Measurements from ENCODE around the gene CNIH3. TPM values are rescaled to one million over a fixed set of nuclear protein-coding genes. Genes with fewer than 3 reads are reported as not detected.

Gene CNIH3
- total and polyA plus RNA-seq, 4 experiments from 2014 or later, result 0.40 to 2.5 (median 1.8) TPM

DNA sequence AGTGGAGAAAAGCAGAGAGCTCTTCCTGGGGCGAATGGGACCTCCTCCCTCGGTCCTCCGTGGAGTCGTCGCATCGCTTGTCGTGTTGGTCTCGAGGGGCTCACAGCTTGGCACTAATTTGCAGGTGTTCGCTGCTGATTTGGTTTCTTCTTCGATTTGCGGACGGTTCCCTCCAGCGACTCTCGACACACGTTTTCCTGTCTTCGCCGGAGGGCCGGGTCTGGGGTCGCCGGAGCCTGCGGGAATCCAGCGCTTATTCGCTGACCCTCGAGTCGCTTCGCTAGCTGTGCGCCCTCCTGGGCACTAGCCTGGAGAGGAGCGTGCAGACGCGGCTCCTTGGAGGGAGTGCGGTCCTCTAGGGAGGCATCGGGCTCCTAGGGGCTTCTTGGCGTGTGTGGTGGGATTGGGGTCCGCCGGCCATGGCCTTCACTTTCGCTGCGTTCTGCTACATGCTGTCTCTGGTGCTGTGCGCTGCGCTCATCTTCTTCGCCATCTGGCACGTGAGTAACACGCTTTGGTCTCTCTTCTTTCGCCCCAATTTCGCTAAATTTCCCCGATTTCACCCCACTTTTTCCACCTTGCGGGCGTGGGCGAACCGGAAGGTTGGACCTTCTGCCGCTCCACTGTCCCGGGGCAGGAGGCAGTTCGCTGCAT, 766 bp downstream of the CNIH3 start:
- Histone ChIP-seq H3K4me3 (ENCODE audit: low read length in 2 of 2) (peak overlapping the region; percentile 23 to 53), H3K36me3 (ENCODE audit: insufficient read depth, low read length) (no peaks in the 10 kb centered on the region), H3K27me3 (ENCODE audit: insufficient read depth, low read length) (peaks cover 27% of the 10 kb centered on the region), H3K9me3 (ENCODE audit: control insufficient read depth in 1 of 2, low read length in 2 of 2) (no peaks in the 10 kb centered on the region), H3K4me1 (ENCODE audit: insufficient read depth, low read length) (peaks cover 32% of the 10 kb centered on the region), H3K27ac (ENCODE audit: low read depth, low read length) (no peak overlapping the region)
- H3K4me1 Mint-ChIP-seq, result peaks cover 16 to 42% (median 25%) of the 10 kb centered on the region in 4 donors
- ChIA-PET CTCF (ENCODE audit: partially characterized antibody) (interaction anchor here (0.8 to 1.6 kb wide), 2 partner anchors 17 to 27 kb away, joined by 3 to 5 read pairs; no protein-coding TSS in a partner anchor), POLR2A (ENCODE audit: partially characterized antibody) (interaction anchor here (2.0 kb wide), 1 partner anchor 8 kb away, joined by 9 read pairs; no protein-coding TSS in a partner anchor)
- H3K27ac Mint-ChIP-seq, result peak overlapping the region in 4 of 7 donors; percentile 60 to 92 (median 68)
- H3K9me3 Mint-ChIP-seq, result peaks cover 0 to 9% (median 5%) of the 10 kb centered on the region in 8 donors
- intact Hi-C loops (cut with micrococcal nuclease), result no loop called here
- peak in 2 of 5 donors; percentile 14 to 18 for DNase-seq
- H3K4me3 Mint-ChIP-seq, result peak overlapping the region; percentile 73 to 83 (median 78)
- H3K27me3 Mint-ChIP-seq, result peaks cover 44% of the 10 kb centered on the region in 2 donors
- no peaks in the 10 kb centered on the region for H3K36me3 Mint-ChIP-seq

DNA sequence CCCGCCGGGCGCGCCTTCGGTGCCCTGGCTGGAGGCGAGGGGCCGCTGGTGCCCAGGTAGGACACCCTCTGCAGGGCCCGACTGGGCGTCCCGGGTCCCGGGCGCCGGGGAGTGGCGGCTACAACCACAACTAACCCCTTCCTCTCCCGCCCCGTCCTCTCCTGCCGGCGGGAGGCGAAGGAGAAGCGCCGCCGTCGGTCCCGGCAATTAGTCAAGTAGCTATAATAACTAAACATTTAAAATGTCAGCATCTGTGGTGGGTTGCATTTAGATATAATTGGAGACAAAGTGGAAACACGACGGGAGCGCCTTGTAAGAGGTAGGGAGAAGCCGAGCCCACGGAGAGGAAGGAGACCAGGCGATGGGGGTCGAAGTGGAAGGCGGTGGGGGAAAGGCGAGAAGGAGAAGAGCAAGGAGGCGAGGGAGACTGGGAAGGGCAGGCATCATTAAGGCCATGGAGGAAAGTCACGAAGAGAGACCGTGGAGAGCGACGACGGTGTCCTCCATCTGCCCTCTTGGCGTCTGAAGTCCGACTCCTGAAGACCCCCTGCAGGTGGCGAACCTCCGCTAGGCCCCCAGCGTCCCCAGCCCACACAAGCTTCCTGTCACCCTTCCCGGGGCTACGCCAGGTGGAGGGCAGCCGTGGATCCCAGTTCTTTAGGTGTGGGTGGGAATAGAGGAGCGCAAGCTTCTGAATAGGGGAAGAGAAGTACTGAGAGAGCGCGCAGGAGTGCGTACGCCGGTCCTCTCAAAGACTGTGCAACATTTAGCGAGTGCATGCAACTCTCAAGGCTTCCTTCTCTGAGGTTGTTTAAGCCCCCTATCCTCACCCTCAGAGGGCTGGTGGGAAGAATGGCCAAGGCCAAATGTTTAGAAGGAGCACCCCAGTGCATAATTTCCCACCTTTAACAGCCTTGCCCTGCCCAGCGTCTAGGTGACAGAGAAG, 1.6 kb downstream of the CNIH3 start:
- ChIA-PET POLR2A (ENCODE audit: partially characterized antibody) (no interaction called here), CTCF (ENCODE audit: partially characterized antibody) (no interaction called here)
- intact Hi-C loops (cut with micrococcal nuclease), result no loop called here
- H3K27me3 Mint-ChIP-seq, result peaks cover 43 to 47% of the 10 kb centered on the region in 2 donors
- peaks cover 16 to 49% (median 29%) of the 10 kb centered on the region in 4 donors for H3K4me1 Mint-ChIP-seq
- Histone ChIP-seq H3K27ac (ENCODE audit: low read depth, low read length) (no peak overlapping the region), H3K36me3 (ENCODE audit: insufficient read depth, low read length) (no peaks in the 10 kb centered on the region), H3K9me3 (ENCODE audit: control insufficient read depth in 1 of 2, low read length in 2 of 2) (no peaks in the 10 kb centered on the region), H3K4me3 (ENCODE audit: low read length in 2 of 2) (peak overlapping the region in 1 of 2 donors; percentile 53), H3K27me3 (ENCODE audit: insufficient read depth, low read length) (peaks cover 27% of the 10 kb centered on the region), H3K4me1 (ENCODE audit: insufficient read depth, low read length) (peaks cover 36% of the 10 kb centered on the region)
- H3K36me3 Mint-ChIP-seq, result peaks cover 0 to 4% of the 10 kb centered on the region in 2 donors
- DNase-seq, result no peak
- H3K4me3 Mint-ChIP-seq, result peak overlapping the region; percentile 66 to 83 (median 76)
- peaks cover 0 to 13% (median 10%) of the 10 kb centered on the region in 8 donors for H3K9me3 Mint-ChIP-seq
- peak overlapping the region in 5 of 7 donors; percentile 13 to 92 (median 85) for H3K27ac Mint-ChIP-seq

DNA sequence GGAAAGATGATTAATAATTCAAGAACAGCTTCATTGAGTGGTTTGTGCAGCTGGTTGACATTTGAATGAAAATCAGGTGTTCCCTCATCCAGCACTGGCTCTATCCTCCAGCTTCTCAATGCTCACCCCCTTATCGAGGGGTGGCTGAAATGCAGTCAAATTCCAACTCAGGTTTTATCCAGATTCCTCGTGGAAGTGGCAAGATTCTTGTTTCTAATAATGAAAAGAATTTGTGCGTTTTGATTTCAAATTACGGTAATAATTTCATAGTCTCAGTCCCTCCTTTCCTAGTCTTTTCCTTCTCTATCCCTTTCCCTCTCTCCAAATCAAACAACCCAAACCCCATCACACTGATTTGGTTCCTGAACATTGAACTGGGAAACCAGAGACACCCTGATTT, 3.1 kb downstream of the CNIH3 start:
- Mint-ChIP-seq H3K36me3 (peaks cover 0 to 4% of the 10 kb centered on the region in 2 donors), H3K27ac (peak overlapping the region in 2 of 7 donors; percentile 16 to 73), H3K9me3 (peaks cover 0 to 15% (median 11%) of the 10 kb centered on the region in 8 donors), H3K27me3 (peaks cover 43 to 53% of the 10 kb centered on the region in 2 donors), H3K4me3 (no peak overlapping the region), H3K4me1 (peaks cover 30 to 64% (median 44%) of the 10 kb centered on the region in 4 donors)
- Histone ChIP-seq H3K4me3 (ENCODE audit: low read length in 2 of 2) (no peak overlapping the region), H3K9me3 (ENCODE audit: control insufficient read depth in 1 of 2, low read length in 2 of 2) (no peaks in the 10 kb centered on the region), H3K27ac (ENCODE audit: low read depth, low read length) (no peak overlapping the region), H3K36me3 (ENCODE audit: insufficient read depth, low read length) (no peaks in the 10 kb centered on the region), H3K4me1 (ENCODE audit: insufficient read depth, low read length) (peaks cover 51% of the 10 kb centered on the region), H3K27me3 (ENCODE audit: insufficient read depth, low read length) (peaks cover 27% of the 10 kb centered on the region)
- POLR2A ChIA-PET (ENCODE audit: partially characterized antibody), result no interaction called here
- no peak for DNase-seq
- intact Hi-C loops (cut with micrococcal nuclease), result no loop called here
- CTCF ChIA-PET (ENCODE audit: partially characterized antibody), result interaction anchor here (0.9 to 1.4 kb wide), 2 partner anchors 105 to 106 kb away, joined by 3 to 4 read pairs; no protein-coding TSS in a partner anchor

DNA sequence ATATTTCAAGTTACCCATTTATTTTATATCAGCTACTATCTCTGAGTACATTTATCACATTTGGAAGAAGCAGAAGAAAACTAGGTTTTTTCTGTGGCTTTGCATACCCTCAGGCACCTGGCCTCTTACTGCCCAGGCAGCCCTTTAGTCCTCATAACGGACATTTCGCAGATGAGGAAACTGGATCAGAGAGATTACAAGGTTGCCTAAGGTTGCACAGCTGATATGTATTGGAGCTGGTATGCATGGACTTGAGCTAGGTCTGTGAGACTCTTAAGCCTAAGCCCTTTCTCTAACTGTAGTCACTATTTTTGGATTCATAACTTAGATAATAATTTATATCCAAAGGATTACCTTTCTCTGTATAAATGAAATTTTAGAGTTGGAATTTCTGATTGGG, 4.0 kb downstream of the CNIH3 start:
- POLR2A ChIA-PET (ENCODE audit: partially characterized antibody), result no interaction called here
- H3K4me3 Mint-ChIP-seq, result no peak overlapping the region
- H3K36me3 ChIP-seq (ENCODE audit: insufficient read depth, low read length), result no peaks in the 10 kb centered on the region
- peaks cover 27% of the 10 kb centered on the region for H3K27me3 ChIP-seq (ENCODE audit: insufficient read depth, low read length)
- CTCF ChIA-PET (ENCODE audit: partially characterized antibody), result interaction anchor here (1.4 kb wide), 1 partner anchor 106 kb away, joined by 4 read pairs; no protein-coding TSS in a partner anchor
- H3K9me3 ChIP-seq (ENCODE audit: control insufficient read depth in 1 of 2, low read length in 2 of 2), result no peaks in the 10 kb centered on the region
- no peak overlapping the region for H3K27ac ChIP-seq (ENCODE audit: low read depth, low read length)
- H3K27me3 Mint-ChIP-seq, result peaks cover 41 to 53% of the 10 kb centered on the region in 2 donors
- intact Hi-C loops (cut with micrococcal nuclease), result loop anchor here (5.0 kb wide), 3 partner anchors 43 to 438 kb away; partner anchors contain the start of genes DEGS1 and WDR26
- peaks cover 0 to 4% of the 10 kb centered on the region in 2 donors for H3K36me3 Mint-ChIP-seq
- no peak for DNase-seq
- peaks cover 0 to 15% (median 11%) of the 10 kb centered on the region in 8 donors for H3K9me3 Mint-ChIP-seq
- H3K4me1 ChIP-seq (ENCODE audit: insufficient read depth, low read length), result peaks cover 60% of the 10 kb centered on the region
- peaks cover 38 to 73% (median 52%) of the 10 kb centered on the region in 4 donors for H3K4me1 Mint-ChIP-seq
- H3K27ac Mint-ChIP-seq, result no peak overlapping the region
- no peak overlapping the region for H3K4me3 ChIP-seq (ENCODE audit: low read length in 2 of 2)

DNA sequence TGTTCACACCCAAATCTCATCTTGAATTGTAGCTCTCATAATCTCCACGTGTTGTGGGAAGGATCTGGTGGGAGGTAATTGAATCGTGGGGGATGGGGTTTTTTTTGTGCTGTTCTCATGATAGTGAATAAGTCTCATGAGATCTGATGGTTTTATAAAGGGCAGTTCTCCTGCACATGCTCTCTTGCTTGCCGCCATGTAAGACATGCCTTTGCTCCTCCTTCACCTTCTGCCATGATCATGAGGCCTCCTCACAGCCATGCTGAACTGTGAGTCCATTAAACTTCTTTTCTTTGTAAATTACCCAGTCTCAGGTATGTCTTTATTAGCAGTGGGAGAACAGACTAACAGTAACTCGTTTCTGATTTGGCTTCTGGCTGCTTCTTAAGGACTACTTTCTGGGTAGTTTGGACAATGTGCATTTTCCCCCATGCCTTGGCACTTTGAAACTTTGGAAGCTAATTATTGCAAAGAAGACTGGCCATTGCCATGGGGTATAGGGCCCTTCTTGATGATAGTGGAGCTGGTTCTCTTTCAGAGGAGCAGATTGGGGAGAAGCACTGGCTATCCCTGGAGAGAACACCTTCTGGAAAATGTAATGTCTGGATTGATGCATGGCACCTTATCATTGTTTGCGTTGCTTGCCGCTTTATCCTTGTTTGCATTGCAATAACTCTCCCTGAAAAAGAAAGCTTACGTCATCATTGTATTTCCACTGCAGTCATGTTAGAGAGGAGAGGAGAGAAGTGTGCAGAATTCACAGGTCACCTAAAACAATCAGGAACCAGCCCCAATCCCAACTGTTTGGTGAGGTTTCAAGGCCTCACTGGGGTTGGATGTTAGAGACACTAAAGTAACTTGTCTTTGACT, 5.9 kb downstream of the CNIH3 start:
- Mint-ChIP-seq H3K36me3 (peaks cover 0 to 4% of the 10 kb centered on the region in 2 donors), H3K27ac (peak overlapping the region in 6 of 7 donors; percentile 59 to 98 (median 92)), H3K4me3 (peak overlapping the region in 2 of 8 donors; percentile 16 to 56), H3K9me3 (peaks cover 0 to 15% (median 11%) of the 10 kb centered on the region in 8 donors), H3K4me1 (peaks cover 38 to 75% (median 51%) of the 10 kb centered on the region in 4 donors), H3K27me3 (peaks cover 30 to 42% of the 10 kb centered on the region in 2 donors)
- Histone ChIP-seq H3K9me3 (ENCODE audit: control insufficient read depth in 1 of 2, low read length in 2 of 2) (no peaks in the 10 kb centered on the region), H3K4me3 (ENCODE audit: low read length in 2 of 2) (no peak overlapping the region), H3K27me3 (ENCODE audit: insufficient read depth, low read length) (peaks cover 12% of the 10 kb centered on the region), H3K27ac (ENCODE audit: low read depth, low read length) (no peak overlapping the region), H3K36me3 (ENCODE audit: insufficient read depth, low read length) (no peaks in the 10 kb centered on the region), H3K4me1 (ENCODE audit: insufficient read depth, low read length) (peaks cover 53% of the 10 kb centered on the region)
- no peak for DNase-seq
- intact Hi-C loops (cut with micrococcal nuclease), result loop anchor here (5.0 kb wide), 3 partner anchors 45 to 440 kb away; partner anchors contain the start of genes DEGS1 and WDR26
- ChIA-PET CTCF (ENCODE audit: partially characterized antibody) (interaction anchor here (1.1 to 2.6 kb wide), 3 partner anchors 20 to 107 kb away, joined by 3 to 13 read pairs (median 5); no protein-coding TSS in a partner anchor), POLR2A (ENCODE audit: partially characterized antibody) (interaction anchor here (1.7 kb wide), 1 partner anchor 12 kb away, joined by 4 read pairs; no protein-coding TSS in a partner anchor)

DNA sequence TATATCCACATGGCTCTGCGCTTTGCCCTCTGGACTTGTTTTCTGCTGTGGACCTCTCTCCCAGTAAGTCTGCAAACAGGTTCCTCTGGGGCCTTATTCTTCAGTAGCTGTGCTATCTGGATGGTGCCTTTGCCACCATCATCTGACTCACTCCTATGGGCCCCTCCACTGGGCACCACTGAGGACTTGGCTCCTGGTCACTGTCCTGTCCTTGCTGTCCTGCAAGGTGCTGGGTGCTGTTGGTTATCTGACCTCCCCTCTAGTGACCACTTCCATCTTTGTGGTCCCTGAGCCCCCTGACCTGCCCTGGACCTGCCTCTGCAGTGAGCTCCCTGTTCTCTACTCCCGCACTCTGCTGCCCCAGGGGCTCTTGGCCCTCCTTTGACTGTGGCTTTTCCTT, 6.7 kb downstream of the CNIH3 start:
- no peak for DNase-seq
- Mint-ChIP-seq H3K27ac (peak overlapping the region; percentile 88 to 99 (median 98)), H3K36me3 (peaks cover 0 to 4% of the 10 kb centered on the region in 2 donors), H3K27me3 (peaks cover 24 to 36% of the 10 kb centered on the region in 2 donors), H3K9me3 (peaks cover 0 to 15% (median 11%) of the 10 kb centered on the region in 8 donors), H3K4me1 (peaks cover 32 to 67% (median 44%) of the 10 kb centered on the region in 4 donors), H3K4me3 (peak overlapping the region in 2 of 8 donors; percentile 85 to 87)
- intact Hi-C loops (cut with micrococcal nuclease), result loop anchor here (5.0 kb wide), 3 partner anchors 46 to 441 kb away; partner anchors contain the start of genes DEGS1 and WDR26
- H3K27me3 ChIP-seq (ENCODE audit: insufficient read depth, low read length), result peaks cover 10% of the 10 kb centered on the region
- CTCF ChIA-PET (ENCODE audit: partially characterized antibody), result interaction anchor here (1.0 to 2.6 kb wide), 3 partner anchors 21 to 108 kb away, joined by 3 to 13 read pairs (median 5); no protein-coding TSS in a partner anchor
- no peaks in the 10 kb centered on the region for H3K36me3 ChIP-seq (ENCODE audit: insufficient read depth, low read length)
- POLR2A ChIA-PET (ENCODE audit: partially characterized antibody), result interaction anchor here (0.9 to 1.7 kb wide), 5 partner anchors 10 to 189 kb away, joined by 3 to 7 read pairs (median 4); partner anchors contain the start of gene WDR26
- H3K27ac ChIP-seq (ENCODE audit: low read depth, low read length), result no peak overlapping the region
- H3K9me3 ChIP-seq (ENCODE audit: control insufficient read depth in 1 of 2, low read length in 2 of 2), result no peaks in the 10 kb centered on the region
- H3K4me3 ChIP-seq (ENCODE audit: low read length in 2 of 2), result no peak overlapping the region
- peaks cover 45% of the 10 kb centered on the region for H3K4me1 ChIP-seq (ENCODE audit: insufficient read depth, low read length)
